IPS DF 6.9 (cell line): ENCODE data around the gene ARHGAP12.

Source experiments
- DNase-seq: peaks from one replicate; pipeline ENCODE4 v3.0.0-alpha.2; 2013; ENCODE audit warnings: low read depth, low spot score
- H3K27ac ChIP-seq: one replicate; pipeline ENCODE4 v1.5.1; 2013; ENCODE audit warnings: low read length, control low read depth
- H3K27me3 ChIP-seq: 2 replicates; pipeline ENCODE4 v1.6.1; 2013; ENCODE audit warnings: mild to moderate bottlenecking, low read length; ENCODE audit not compliant: control insufficient read depth, insufficient read depth
- H3K36me3 ChIP-seq: 2 replicates; pipeline ENCODE4 v1.6.1; 2013; ENCODE audit warnings: low read length; ENCODE audit not compliant: control insufficient read depth, insufficient read depth
- H3K4me1 ChIP-seq: 2 replicates; pipeline ENCODE4 v1.6.1; 2013; ENCODE audit warnings: low read length; ENCODE audit not compliant: control insufficient read depth, insufficient read depth
- H3K4me3 ChIP-seq: 2 replicates; pipeline ENCODE4 v1.5.1; 2013; ENCODE audit warnings: mild to moderate bottlenecking, low read length
- H3K9me3 ChIP-seq: 2 replicates; pipeline ENCODE4 v1.6.1; 2013; ENCODE audit warnings: low read length, inconsistent platforms; ENCODE audit not compliant: control insufficient read depth, insufficient read depth
- WGBS: extraction: QIAGEN DNeasy Blood & Tissue Kit; methylation state at CpG from one replicate; pipeline ENCODE4 v1.1.7; 2013; ENCODE audit warnings: mixed read lengths, missing lambda C conversion rate; ENCODE audit not compliant: insufficient read length, insufficient coverage; 5-methylcytosine and 5-hydroxymethylcytosine counted together

ARHGAP12 gene

DNA sequence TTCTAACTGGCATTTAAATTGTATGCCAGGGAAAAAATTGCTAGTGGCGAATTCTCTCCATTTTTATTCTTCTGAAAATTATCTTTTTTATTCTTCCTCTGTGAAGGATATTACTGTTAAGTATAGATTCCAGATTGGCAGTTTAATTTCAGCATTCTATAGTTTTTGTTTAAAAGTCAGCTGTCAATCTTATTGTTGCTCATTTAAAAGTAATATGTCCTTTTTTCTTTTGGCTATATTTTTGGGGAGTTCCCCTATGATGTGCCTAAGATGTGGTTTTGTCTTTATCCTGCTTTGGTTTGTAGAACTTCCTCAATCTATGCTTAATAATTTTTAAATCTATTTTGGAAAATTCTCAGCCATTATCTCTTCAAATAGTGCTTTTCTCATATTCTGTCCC is 135.9 kb downstream of the ARHGAP12 start:
- no CpG with 5 or more reads among the region's 1 CpG for WGBS
- no peaks in the 10 kb centered on the region for H3K36me3 ChIP-seq
- no peaks in the 10 kb centered on the region for H3K27me3 ChIP-seq
- H3K4me1 ChIP-seq: no peaks in the 10 kb centered on the region
- H3K4me3 ChIP-seq: no peak overlapping the region
- no peaks in the 10 kb centered on the region for H3K9me3 ChIP-seq
- no peak for DNase-seq
- H3K27ac ChIP-seq: no peak overlapping the region

DNA sequence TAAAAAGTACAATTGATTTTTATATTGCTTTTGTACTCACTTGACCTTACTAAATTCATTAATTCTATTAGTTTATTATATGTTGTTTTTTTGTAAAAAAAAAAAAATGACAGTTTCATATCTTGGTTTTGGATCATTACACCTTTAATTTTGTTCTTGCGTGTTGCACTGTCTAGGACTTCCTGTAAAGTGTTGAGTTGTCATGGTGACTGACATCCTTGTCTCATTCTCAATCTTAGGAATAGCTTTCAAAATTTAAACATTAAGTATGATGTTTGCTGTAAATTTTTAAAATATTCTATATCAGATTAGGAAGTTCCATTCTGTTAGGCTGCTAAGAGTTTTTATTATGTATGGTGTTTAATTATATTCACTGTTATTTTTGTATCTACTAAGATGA is 139.1 kb downstream of the ARHGAP12 start:
- Histone ChIP-seq H3K9me3 (no peaks in the 10 kb centered on the region), H3K27me3 (no peaks in the 10 kb centered on the region), H3K27ac (no peak overlapping the region), H3K4me3 (no peak overlapping the region), H3K4me1 (no peaks in the 10 kb centered on the region), H3K36me3 (no peaks in the 10 kb centered on the region)
- WGBS: no CpG with 5 or more reads among the region's 1 CpG
- DNase-seq: no peak

DNA sequence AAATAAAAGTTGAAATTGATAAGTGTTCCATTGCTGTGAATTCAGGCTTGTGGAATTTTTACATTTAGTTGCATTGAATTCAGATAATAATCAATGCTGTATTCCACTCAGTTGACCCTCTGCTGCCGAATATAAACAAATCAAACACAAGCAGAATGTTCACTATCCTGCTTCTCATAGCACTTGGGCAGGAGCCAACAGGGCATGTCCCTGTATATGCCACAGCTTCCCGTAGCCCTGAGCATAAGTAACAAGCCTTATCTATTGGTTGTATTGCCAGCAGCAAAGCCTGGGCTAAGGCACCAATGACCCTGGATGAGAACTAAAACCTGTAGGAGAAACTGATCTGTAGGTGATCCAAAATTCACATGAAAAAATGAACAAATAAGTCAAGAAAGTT is 145.9 kb downstream of the ARHGAP12 start:
- DNase-seq: no peak
- Histone ChIP-seq H3K27me3 (no peaks in the 10 kb centered on the region), H3K27ac (no peak overlapping the region), H3K4me3 (no peak overlapping the region), H3K4me1 (no peaks in the 10 kb centered on the region), H3K36me3 (no peaks in the 10 kb centered on the region), H3K9me3 (no peaks in the 10 kb centered on the region)
- no CpG with 5 or more reads among the region's 2 CpGs for WGBS

DNA sequence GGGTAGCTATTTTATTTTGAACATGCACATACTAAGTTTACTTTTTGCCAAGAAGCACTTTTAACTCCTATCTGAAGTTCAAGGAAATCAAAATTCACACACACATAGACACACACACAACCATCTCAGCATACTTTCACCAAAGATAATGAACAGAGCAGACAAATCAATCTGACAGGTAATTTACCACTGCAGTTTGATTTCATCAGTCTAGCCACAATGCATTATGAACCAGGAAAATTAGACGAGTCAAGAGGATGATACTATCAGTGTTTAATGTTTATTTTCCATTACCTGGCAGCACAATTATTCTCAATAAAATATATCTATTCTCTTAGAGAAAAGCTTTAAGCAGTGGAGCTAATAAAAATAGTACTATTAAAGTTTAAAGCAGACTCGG is 147.9 kb downstream of the ARHGAP12 start:
- WGBS: no CpG with 5 or more reads among the region's 2 CpGs
- H3K36me3 ChIP-seq: no peaks in the 10 kb centered on the region

DNA sequence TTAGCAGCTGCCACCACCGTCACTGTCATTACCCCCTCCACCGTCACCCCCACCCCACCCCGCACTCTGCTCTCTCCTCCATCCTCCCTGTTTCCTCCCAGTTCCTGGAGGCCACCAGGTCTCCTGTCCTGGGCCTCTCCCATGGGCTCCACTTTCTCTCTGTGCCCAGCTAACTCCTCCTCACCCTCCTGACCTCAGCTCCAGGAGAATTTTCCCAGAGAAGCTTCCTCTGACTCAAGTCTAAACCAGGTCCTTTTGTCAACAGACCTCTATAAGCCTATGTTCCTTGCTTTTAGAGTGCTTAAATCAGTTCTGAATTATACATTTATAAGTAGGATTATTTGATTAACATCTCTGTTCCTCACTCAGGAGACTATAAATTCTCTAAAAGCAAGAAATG is 150.0 kb downstream of the ARHGAP12 start:
- Histone ChIP-seq H3K36me3 (no peaks in the 10 kb centered on the region), H3K27ac (no peak overlapping the region), H3K9me3 (no peaks in the 10 kb centered on the region), H3K4me3 (no peak overlapping the region), H3K4me1 (no peaks in the 10 kb centered on the region), H3K27me3 (no peaks in the 10 kb centered on the region)
- no CpG with 5 or more reads among the region's 3 CpGs for WGBS
- DNase-seq: no peak

More for the DNA sequence above, 147.9 kb downstream of the ARHGAP12 start:
- Histone ChIP-seq H3K4me3 (no peak overlapping the region), H3K27me3 (no peaks in the 10 kb centered on the region), H3K4me1 (no peaks in the 10 kb centered on the region), H3K27ac (no peak overlapping the region), H3K9me3 (no peaks in the 10 kb centered on the region)
- DNase-seq: no peak

DNA sequence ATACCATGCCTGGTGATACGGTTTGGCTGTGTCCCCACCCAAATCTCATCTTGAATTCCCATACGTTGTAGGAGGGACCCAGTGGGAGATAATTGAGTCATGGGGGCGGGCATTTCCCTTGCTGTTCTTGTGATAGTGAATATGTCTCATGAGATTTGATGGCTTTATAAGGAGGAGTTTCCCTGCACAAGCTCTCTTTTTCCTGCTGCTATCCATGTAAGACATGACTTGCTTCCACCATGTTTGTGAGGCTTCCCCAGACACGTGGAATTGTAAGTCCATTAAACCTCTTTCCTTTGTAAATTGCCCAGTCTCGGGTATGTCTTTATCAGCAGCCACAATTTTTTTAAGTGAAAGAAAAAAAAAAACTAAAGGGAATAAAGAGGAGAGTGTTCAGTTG is 152.5 kb downstream of the ARHGAP12 start:
- Histone ChIP-seq H3K36me3 (no peaks in the 10 kb centered on the region), H3K4me1 (no peaks in the 10 kb centered on the region), H3K9me3 (no peaks in the 10 kb centered on the region), H3K4me3 (no peak overlapping the region), H3K27ac (no peak overlapping the region), H3K27me3 (no peaks in the 10 kb centered on the region)
- DNase-seq: no peak
- no CpG with 5 or more reads among the region's 5 CpGs for WGBS

DNA sequence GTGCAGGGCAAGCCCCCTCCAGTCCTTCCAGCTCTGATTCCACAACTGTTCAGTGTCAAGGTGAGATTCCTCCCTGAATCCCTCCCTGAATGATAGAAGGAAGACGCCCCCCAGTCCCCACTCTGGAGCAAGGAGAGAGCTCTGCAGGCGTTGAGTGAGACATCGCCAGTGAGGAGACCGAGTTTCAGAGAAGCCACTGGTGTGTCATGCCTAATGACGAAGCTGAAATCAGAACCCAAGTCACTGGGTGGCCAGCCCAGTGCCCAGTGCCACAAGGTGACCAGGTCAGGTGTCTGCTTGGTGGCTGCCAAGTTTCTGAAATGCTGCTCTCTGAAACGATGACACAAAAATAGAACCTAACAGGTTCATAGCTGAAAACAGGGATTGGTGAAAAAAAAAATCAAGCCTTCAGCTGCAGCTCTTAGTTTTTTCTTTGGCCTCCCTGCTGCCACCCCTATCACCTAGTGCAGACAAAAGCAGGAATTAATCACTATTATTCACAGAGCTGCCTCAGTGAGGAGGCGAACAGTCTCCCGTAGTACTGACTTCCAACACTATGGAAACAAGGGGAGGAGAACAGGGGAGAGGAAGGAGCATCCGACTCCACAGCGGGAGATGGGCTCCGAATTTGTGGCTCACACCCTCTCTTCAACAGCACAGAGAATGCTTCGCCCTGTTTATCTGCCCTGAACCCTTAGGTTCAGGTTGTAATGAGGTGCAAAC is 153.5 kb downstream of the ARHGAP12 start:
- H3K4me1 ChIP-seq: no peaks in the 10 kb centered on the region
- no peaks in the 10 kb centered on the region for H3K9me3 ChIP-seq
- no peak overlapping the region for H3K27ac ChIP-seq
- no peaks in the 10 kb centered on the region for H3K27me3 ChIP-seq
- no peaks in the 10 kb centered on the region for H3K36me3 ChIP-seq
- no CpG with 5 or more reads among the region's 12 CpGs for WGBS
- DNase-seq: no peak
- no peak overlapping the region for H3K4me3 ChIP-seq

DNA sequence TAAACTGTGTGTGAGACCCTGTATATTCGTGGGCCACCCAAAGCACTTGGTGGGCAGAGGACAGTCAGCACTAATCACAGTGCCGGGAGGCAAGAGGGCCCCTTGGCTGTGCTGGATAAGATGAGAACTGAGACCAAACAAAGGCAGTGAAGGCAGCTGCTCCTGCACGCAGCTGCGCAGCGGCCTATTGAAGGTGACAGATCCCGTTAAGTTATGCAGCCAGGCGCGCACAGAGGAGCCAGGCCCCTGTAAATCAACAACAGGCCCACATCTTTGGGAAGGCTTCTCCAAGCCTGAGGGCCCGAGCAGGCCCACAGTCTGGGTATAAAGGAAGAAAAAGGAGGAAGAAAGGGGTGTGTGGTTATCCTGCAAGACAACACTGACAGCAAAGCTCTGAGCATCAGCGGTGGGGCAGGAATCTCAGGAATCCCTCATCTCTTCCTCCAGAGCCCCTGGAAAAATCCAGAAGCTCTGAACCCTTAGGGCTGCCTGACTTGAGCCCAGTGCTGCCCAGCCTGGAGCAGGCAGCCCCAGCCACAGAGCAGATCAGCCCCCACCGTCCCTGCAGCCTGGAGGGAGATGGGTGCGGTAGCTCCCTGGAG is 154.2 kb downstream of the ARHGAP12 start:
- Histone ChIP-seq H3K4me3 (no peak overlapping the region), H3K27me3 (no peaks in the 10 kb centered on the region), H3K27ac (no peak overlapping the region), H3K9me3 (no peaks in the 10 kb centered on the region), H3K4me1 (no peaks in the 10 kb centered on the region), H3K36me3 (no peaks in the 10 kb centered on the region)
- no CpG with 5 or more reads among the region's 12 CpGs for WGBS
- no peak for DNase-seq

DNA sequence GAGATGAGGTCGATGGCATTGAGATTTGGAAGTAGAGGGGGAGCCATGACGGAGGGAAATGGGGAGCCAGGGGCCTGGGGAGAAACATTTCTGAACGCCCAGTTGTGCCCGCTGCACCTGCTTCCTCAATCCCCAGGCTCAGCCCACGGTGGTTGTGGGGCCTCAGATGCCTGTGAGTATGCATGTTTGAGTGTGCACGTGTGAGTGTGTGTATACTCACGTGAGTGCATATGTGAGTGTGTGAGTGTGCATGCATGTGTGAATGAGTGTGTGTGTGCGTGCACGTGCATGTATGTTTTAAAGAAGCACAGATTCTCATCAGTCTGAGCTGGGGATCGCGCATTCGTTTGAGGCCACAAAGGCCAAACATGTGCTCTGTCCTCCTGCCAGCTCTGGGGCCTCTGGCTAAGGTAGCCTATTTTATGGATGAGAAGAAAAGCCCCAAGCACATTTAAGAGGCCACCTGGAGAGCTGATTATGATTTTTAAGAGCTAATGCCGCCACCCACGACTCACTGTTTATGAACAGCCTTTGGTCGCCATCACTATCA is 154.8 kb downstream of the ARHGAP12 start:
- H3K36me3 ChIP-seq: no peaks in the 10 kb centered on the region
- no CpG with 5 or more reads among the region's 15 CpGs for WGBS
- H3K27me3 ChIP-seq: no peaks in the 10 kb centered on the region
- H3K4me3 ChIP-seq: no peak overlapping the region
- no peaks in the 10 kb centered on the region for H3K4me1 ChIP-seq
- no peaks in the 10 kb centered on the region for H3K9me3 ChIP-seq
- no peak overlapping the region for H3K27ac ChIP-seq
- DNase-seq: no peak

DNA sequence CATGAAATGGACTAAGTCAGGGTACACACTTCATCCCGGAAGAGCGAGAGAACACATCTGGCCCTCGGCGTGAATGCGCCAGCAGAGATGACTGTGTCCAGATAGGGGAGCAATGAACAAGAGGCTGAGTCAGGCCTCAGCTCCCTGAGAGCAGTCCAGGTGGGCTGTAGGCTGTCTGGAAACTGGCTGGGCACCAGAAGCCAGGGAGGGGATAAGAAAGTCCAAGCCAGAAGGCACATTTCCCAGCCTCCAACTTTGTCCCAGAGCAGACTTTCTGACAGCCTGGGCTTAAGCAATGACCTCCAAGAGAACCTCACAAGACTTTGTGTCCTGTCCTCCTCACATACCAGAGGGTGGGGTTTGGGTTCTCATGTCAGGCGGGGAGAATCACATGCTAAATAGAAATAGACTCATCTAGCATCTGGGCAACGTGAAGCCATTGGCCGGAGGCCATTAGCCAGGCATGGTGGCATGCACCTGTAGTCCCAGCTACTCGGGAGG is 157.2 kb downstream of the ARHGAP12 start:
- H3K4me3 ChIP-seq: no peak overlapping the region
- H3K27ac ChIP-seq: no peak overlapping the region
- DNase-seq: no peak
- no peaks in the 10 kb centered on the region for H3K27me3 ChIP-seq
- H3K36me3 ChIP-seq: no peaks in the 10 kb centered on the region
- no peaks in the 10 kb centered on the region for H3K9me3 ChIP-seq
- WGBS: no CpG with 5 or more reads among the region's 9 CpGs
- H3K4me1 ChIP-seq: no peaks in the 10 kb centered on the region
